ENCODE data around the gene FCAMR.

- TF ChIP-seq MAZ (IDR thresholded peaks at IDR 0.05; ENCODE audit: borderline replicate concordance, low read depth, low read length) = no peak
- no peak for TF ChIP-seq RAD21 (IDR thresholded peaks at IDR 0.05; ENCODE audit: low read length)
- no peak for TF ChIP-seq POLR2A (IDR thresholded peaks at IDR 0.05; ENCODE audit: low read depth, low read length)
- TF ChIP-seq CTCF (conservative IDR thresholded peaks at IDR 0.05; ENCODE audit: low read depth, low read length) = no peak
- TF ChIP-seq SMC3 (IDR thresholded peaks at IDR 0.05; ENCODE audit: low read depth, low read length) = no peak
- no peak for TF ChIP-seq CEBPB (IDR thresholded peaks at IDR 0.05; ENCODE audit: low read depth, low read length)
- no peak for TF ChIP-seq BHLHE40 (IDR thresholded peaks at IDR 0.05; ENCODE audit: low read depth, low read length)
- TF ChIP-seq CHD1 (IDR thresholded peaks at IDR 0.05; ENCODE audit: low read depth, low read length) = no peak
These were observed 36.7 kb upstream of the FCAMR start for GRCh38 chr1:207006914-207007313.

Measured in IMR-90 (cell line).